K562 (cell line): Measurements from ENCODE around the gene UBL5. TPM values are rescaled to one million over a fixed set of nuclear protein-coding genes. Genes with fewer than 3 reads are reported as not detected.
A peak's percentile ranks its signal among the peaks of the same experiment; 100 is the strongest.

ENCODE experiments used
- ATAC-seq: fragments of 200-7000 bp; cut with Tn5 transposase; 3 replicates; pipeline ENCODE4 v1.9.1; 2020; ENCODE audit warnings: moderate library complexity
- BruUV-seq: library from RNA; stranded (reverse); fragments of 400-500 nt; replicated peaks from 2 replicates; lab custom pipeline; 2021; lab: Mats Ljungman, UMichigan
- CTCF ChIA-PET: fragments of 300-600 bp; formaldehyde crosslinking; extraction: SDS; loops from one replicate; lab custom pipeline; 2021; ENCODE audit warnings: low intra/inter-chr PET ratio; lab: Yijun Ruan, JAX
- POLR2A ChIA-PET: fragments of 300-600, 350-650 bp; sonication (Branson Sonifier 250); formaldehyde crosslinking; extraction: SDS; loops from one replicate; lab custom pipeline; 2021; ENCODE audit warnings: antibody characterized with exemption, inconsistent platforms; lab: Yijun Ruan, JAX
- DNase-seq, 4 experiments: peaks; one replicate each; pipeline versions ENCODE4 v3.0.0 to v3.0.0-alpha.2; 2011 to 2018; ENCODE audit warnings: low spot score in 3 of 4, mixed read lengths in 3 of 4; ENCODE audit errors: extremely low read depth in 1 of 4
- FAIRE-seq: peaks from 2 replicates; lab custom pipeline; 2011; peaks lifted over from hg19 to GRCh38; lab: Jason Lieb, UNC
- H2AFZ ChIP-seq: 2 replicates; pipeline ENCODE4 v1.6.0; 2011; ENCODE audit warnings: low read depth, low read length, control low read depth, inconsistent platforms
- H3K27ac ChIP-seq: fragments of 200-600 bp; 3 replicates; pipeline ENCODE4 v1.8.0; 2011; ENCODE audit warnings: low read depth, mild to moderate bottlenecking, control low read depth, inconsistent platforms, low read length, moderate library complexity, mixed read lengths; ENCODE audit errors: extremely low read depth
- H3K27me3 ChIP-seq, 2 experiments: fragments of 300-600 bp in 1 of 2; 2 replicates in 1 of 2; 3 replicates in 1 of 2; pipeline versions ENCODE4 v1.6.0 to v1.8.0; 2011; ENCODE audit warnings: inconsistent platforms in 2 of 2, low read length in 2 of 2, mild to moderate bottlenecking in 1 of 2, mixed read lengths in 1 of 2, moderate library complexity in 1 of 2; ENCODE audit not compliant: control insufficient read depth in 2 of 2, insufficient read depth in 2 of 2
- H3K36me3 ChIP-seq: fragments of 300-600 bp; 3 replicates; pipeline ENCODE4 v1.8.0; 2011; ENCODE audit warnings: mild to moderate bottlenecking, low read length, inconsistent platforms; ENCODE audit not compliant: control insufficient read depth, insufficient read depth
- H3K4me1 ChIP-seq, 2 experiments: fragments of 200-600 bp in 1 of 2; replicated peaks in 1 of 2; 2 replicates in 1 of 2; 3 replicates in 1 of 2; pipeline versions ENCODE4 v1.5.1 to v1.8.0; 2011; ENCODE audit warnings: inconsistent platforms in 2 of 2, low read length in 2 of 2, mild to moderate bottlenecking in 1 of 2, mixed read lengths in 1 of 2, moderate library complexity in 1 of 2; ENCODE audit not compliant: control insufficient read depth in 2 of 2, insufficient read depth in 2 of 2
- H3K4me2 ChIP-seq: 2 replicates; pipeline ENCODE4 v1.6.1; 2011; ENCODE audit warnings: low read length, control low read depth, inconsistent platforms, mixed read lengths; ENCODE audit not compliant: insufficient read depth
- H3K4me3 ChIP-seq: fragments of 200-600 bp; sonication (generic), shearing (Covaris generic); 2 replicates; pipeline ENCODE4 v1.5.1; 2016; ENCODE audit warnings: control low read depth, inconsistent platforms
- H3K79me2 ChIP-seq: fragments of 200-600 bp; 3 replicates; pipeline ENCODE4 v1.8.0; 2011; ENCODE audit warnings: low read length, inconsistent platforms; ENCODE audit not compliant: control insufficient read depth, insufficient read depth
- H3K9ac ChIP-seq, 2 experiments: 2 replicates each; pipeline versions ENCODE4 v1.6.0 to v1.6.1; 2011; ENCODE audit warnings: low read depth in 2 of 2, low read length in 2 of 2, control low read depth in 1 of 2, inconsistent platforms in 1 of 2, mild to moderate bottlenecking in 1 of 2, mixed read lengths in 1 of 2; ENCODE audit not compliant: insufficient read depth in 1 of 2
- H3K9me1 ChIP-seq: one replicate; pipeline ENCODE4 v1.6.0; 2011; ENCODE audit warnings: inconsistent platforms, mild to moderate bottlenecking, low read length, moderate library complexity; ENCODE audit not compliant: control insufficient read depth, insufficient read depth
- H3K9me3 ChIP-seq: replicated peaks from 2 replicates; pipeline ENCODE4 v1.5.1; 2011; ENCODE audit warnings: low read depth, low read length, inconsistent platforms; ENCODE audit not compliant: control insufficient read depth, insufficient read depth
- H4K20me1 ChIP-seq: replicated peaks from 2 replicates; pipeline ENCODE4 v1.6.1; 2011; ENCODE audit warnings: low read length, inconsistent platforms, mixed read lengths; ENCODE audit not compliant: control insufficient read depth, insufficient read depth
- BCOR ChIP-seq: fragments of 450-650 bp; IDR thresholded peaks from 2 replicates; pipeline ENCODE4 v1.6.1; 2016
- DDX20 ChIP-seq: fragments of 450-650 bp; IDR thresholded peaks from 2 replicates; pipeline ENCODE4 v1.6.1; 2016; ENCODE audit warnings: missing genetic modification characterization, low read depth, mild to moderate bottlenecking, missing compliant biosample characterization, moderate library complexity
- FOS ChIP-seq: IDR thresholded peaks from 3 replicates; pipeline ENCODE4 v1.6.1; 2011; ENCODE audit not compliant: insufficient read length; ENCODE audit errors: extremely low read depth
- KDM1A ChIP-seq, 2 experiments: fragments of 450-650 bp; IDR thresholded peaks; 2 replicates each; pipeline ENCODE4 v1.6.1; 2016; ENCODE audit warnings: mild to moderate bottlenecking in 2 of 2
- MCM2 ChIP-seq: fragments of 450-650 bp; IDR thresholded peaks from 2 replicates; pipeline ENCODE4 v1.6.1; 2017; ENCODE audit warnings: low read depth, mild to moderate bottlenecking
- SNIP1 ChIP-seq: fragments of 450-650 bp; IDR thresholded peaks from 2 replicates; pipeline ENCODE4 v1.7.1; 2017; ENCODE audit warnings: low read depth, mild to moderate bottlenecking
- USF2 ChIP-seq: sonication (generic); formaldehyde crosslinking; IDR thresholded peaks from 2 replicates; pipeline ENCODE4 v1.5.0; 2020; ENCODE audit warnings: missing genetic modification reagents
- ZNF263 ChIP-seq: sonication (generic); formaldehyde crosslinking; IDR thresholded peaks from 2 replicates; pipeline ENCODE4 v1.8.0; 2022; ENCODE audit warnings: mild to moderate bottlenecking, missing genetic modification reagents, borderline replicate concordance
- ZNF384 ChIP-seq: IDR thresholded peaks from 2 replicates; pipeline ENCODE4 v1.6.1; 2012; ENCODE audit warnings: low read depth, low read length, improper control_type of control experiment
- ZNF79 ChIP-seq: fragments of 250-450 bp; sonication (Bioruptor Pico); IDR thresholded peaks from 2 replicates; pipeline ENCODE4 v1.4.0; 2020; ENCODE audit warnings: low read depth, mild to moderate bottlenecking, moderate library complexity
- WGBS: fragments of 100-300 bp; shearing (Covaris generic); methylation state at CpG from one replicate; pipeline ENCODE4 v1.1.6; 2016; ENCODE audit warnings: low coverage, mixed read lengths; ENCODE audit not compliant: insufficient coverage; ENCODE audit errors: missing lambda C conversion rate; 5-methylcytosine and 5-hydroxymethylcytosine counted together
- in situ Hi-C: fragments of 300-500 bp; cut with MboI; formaldehyde crosslinking; loops from 4 replicates; pipeline ENCODE4 v1.15.0; 2018; ENCODE audit warnings: inconsistent platforms, mixed read lengths
- intact Hi-C: fragments of 100-400 bp; cut with micrococcal nuclease; formaldehyde crosslinking; loops from 2 replicates; pipeline ENCODE4 v1.14.2; 2022
- polyA plus RNA-seq, 8 experiments: library from polyadenylated mRNA; depleted of rRNA in 4 of 8; stranded (reverse) in 5 of 8; unstranded in 3 of 8; fragments of >200 nt; fragmentation: Nextera tagmentation in 2 of 8; fragmentation: Illumina TruSeq in 1 of 8; extraction: Ambion mirVana in 2 of 8; extraction: Trizol in 1 of 8; gene quantifications; 2 replicates each; pipeline versions ENCODE4 v1.2.1 to v1.2.3, GENCODE V29; 2011 to 2014; ENCODE audit warnings: inconsistent platforms in 1 of 8, missing spikeins in 1 of 8
- total RNA-seq, 7 experiments: library from RNA; depleted of rRNA in 6 of 7; stranded (reverse); fragments of >200 nt in 6 of 7; fragmentation: Illumina TruSeq in 2 of 7; extraction: Trizol in 2 of 7; gene quantifications; 2 replicates each; pipeline versions ENCODE4 v1.2.1 to v1.2.3, GENCODE V29; 2011 to 2021; ENCODE audit warnings: low replicate concordance in 1 of 7
- TF ChIP-seq, protein P1 (sequence below): sonication (generic); formaldehyde crosslinking; IDR thresholded peaks from 2 replicates; pipeline ENCODE4 v1.8.0; 2022; ENCODE audit warnings: mild to moderate bottlenecking, missing genetic modification reagents, borderline replicate concordance
- TF ChIP-seq, protein P2 (sequence below): fragments of 250-450 bp; sonication (Bioruptor Pico); IDR thresholded peaks from 2 replicates; pipeline ENCODE4 v1.4.0; 2020; ENCODE audit warnings: mild to moderate bottlenecking, moderate library complexity

UBL5 gene
- total and polyA plus RNA-seq, 9 of the 15 experiments (the other 6 are each of a cell fraction or from before 2014, with no cell fraction given), result 410 to 1,266 (median 613) TPM

- TF ChIP-seq SNIP1, result no peak
- peak; percentile 58 for TF ChIP-seq USF2 (CRISPR knock-in tag)
Measured at GRCh38 chr19:9827289-9828238, at the start of gene UBL5 (continued).

DNA sequence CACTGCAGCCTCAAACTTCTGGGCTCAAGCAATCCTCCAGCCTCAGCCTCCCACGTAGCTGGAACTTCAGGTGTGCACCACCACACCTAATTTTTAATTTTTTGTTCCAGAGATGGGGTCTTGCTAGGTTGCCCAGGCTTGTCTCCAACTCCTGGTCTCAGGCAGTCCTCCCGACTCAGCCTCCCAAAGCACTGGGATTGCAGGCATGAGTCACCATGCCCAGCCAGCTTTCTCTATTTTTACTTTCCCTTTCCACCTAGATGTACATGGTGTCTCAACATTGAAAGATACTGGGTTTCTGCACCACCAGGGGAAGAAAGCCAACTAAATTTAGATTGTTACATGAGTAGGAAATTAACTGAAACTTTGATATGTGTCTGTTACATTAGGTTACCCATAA lies 45.4 kb upstream of the UBL5 start:
- 68% methylated on average over 2 of the region's 2 CpGs for WGBS
- DNase-seq (no peak), FAIRE-seq (no peak), ATAC-seq (no peak)
- no peaks in the 10 kb centered on the region for H3K9me1 ChIP-seq
- H3K4me1 ChIP-seq, result peaks cover 21% of the 10 kb centered on the region in 2 experiments
- H2AFZ ChIP-seq, result no peak overlapping the region
- no peak overlapping the region for H3K9ac ChIP-seq
- BruUV-seq, result no TSS peak
- ChIA-PET POLR2A (no interaction called here), CTCF (no interaction called here)
- no peaks in the 10 kb centered on the region for H4K20me1 ChIP-seq
- peaks cover 5% of the 10 kb centered on the region; the same call in 2 of the 3 replicates for H3K79me2 ChIP-seq
- H3K4me2 ChIP-seq, result no peak overlapping the region
- intact Hi-C loops, result no loop called here
- no peak overlapping the region for H3K4me3 ChIP-seq
- no peaks in the 10 kb centered on the region for H3K36me3 ChIP-seq
- H3K27me3 ChIP-seq, result no peaks in the 10 kb centered on the region
- in situ Hi-C loops, result no loop called here
- H3K9me3 ChIP-seq, result no peaks in the 10 kb centered on the region; the same call in 1 of the 2 replicates
- no peak overlapping the region for H3K27ac ChIP-seq
- TF ChIP-seq, protein P1, sequence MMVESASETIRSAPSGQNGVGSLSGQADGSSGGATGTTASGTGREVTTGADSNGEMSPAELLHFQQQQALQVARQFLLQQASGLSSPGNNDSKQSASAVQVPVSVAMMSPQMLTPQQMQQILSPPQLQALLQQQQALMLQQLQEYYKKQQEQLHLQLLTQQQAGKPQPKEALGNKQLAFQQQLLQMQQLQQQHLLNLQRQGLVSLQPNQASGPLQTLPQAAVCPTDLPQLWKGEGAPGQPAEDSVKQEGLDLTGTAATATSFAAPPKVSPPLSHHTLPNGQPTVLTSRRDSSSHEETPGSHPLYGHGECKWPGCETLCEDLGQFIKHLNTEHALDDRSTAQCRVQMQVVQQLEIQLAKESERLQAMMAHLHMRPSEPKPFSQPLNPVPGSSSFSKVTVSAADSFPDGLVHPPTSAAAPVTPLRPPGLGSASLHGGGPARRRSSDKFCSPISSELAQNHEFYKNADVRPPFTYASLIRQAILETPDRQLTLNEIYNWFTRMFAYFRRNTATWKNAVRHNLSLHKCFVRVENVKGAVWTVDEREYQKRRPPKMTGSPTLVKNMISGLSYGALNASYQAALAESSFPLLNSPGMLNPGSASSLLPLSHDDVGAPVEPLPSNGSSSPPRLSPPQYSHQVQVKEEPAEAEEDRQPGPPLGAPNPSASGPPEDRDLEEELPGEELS, result no peak
- no peak for TF ChIP-seq ZNF384
- TF ChIP-seq BCOR, result peak; percentile 58; the same call in 1 of the 2 replicates
- TF ChIP-seq, protein P2, sequence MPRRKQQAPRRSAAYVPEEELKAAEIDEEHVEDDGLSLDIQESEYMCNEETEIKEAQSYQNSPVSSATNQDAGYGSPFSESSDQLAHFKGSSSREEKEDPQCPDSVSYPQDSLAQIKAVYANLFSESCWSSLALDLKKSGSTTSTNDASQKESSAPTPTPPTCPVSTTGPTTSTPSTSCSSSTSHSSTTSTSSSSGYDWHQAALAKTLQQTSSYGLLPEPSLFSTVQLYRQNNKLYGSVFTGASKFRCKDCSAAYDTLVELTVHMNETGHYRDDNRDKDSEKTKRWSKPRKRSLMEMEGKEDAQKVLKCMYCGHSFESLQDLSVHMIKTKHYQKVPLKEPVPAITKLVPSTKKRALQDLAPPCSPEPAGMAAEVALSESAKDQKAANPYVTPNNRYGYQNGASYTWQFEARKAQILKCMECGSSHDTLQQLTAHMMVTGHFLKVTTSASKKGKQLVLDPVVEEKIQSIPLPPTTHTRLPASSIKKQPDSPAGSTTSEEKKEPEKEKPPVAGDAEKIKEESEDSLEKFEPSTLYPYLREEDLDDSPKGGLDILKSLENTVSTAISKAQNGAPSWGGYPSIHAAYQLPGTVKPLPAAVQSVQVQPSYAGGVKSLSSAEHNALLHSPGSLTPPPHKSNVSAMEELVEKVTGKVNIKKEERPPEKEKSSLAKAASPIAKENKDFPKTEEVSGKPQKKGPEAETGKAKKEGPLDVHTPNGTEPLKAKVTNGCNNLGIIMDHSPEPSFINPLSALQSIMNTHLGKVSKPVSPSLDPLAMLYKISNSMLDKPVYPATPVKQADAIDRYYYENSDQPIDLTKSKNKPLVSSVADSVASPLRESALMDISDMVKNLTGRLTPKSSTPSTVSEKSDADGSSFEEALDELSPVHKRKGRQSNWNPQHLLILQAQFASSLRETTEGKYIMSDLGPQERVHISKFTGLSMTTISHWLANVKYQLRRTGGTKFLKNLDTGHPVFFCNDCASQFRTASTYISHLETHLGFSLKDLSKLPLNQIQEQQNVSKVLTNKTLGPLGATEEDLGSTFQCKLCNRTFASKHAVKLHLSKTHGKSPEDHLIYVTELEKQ (CRISPR knock-in tag), result no peak
- TF ChIP-seq KDM1A (IDR thresholded peaks at IDR 0.05), result 0 out of 4 replicates have a peak, but pooled peaks of 1 of the 2 experiments have one; percentile 9
- no peak for TF ChIP-seq FOS
- no peak for TF ChIP-seq DDX20 (tag)
- no peak for TF ChIP-seq MCM2
- peak; percentile 88 for TF ChIP-seq ZNF263
- TF ChIP-seq ZNF79 (CRISPR knock-in tag), result no peak
